HG03060 (cell line): ENCODE data around the gene IKZF5.

Experiments used
- ATAC-seq: cut with Tn5 transposase; IDR thresholded peaks from one replicate; pipeline ENCODE4 v1.9.1; 2021; ENCODE audit warnings: low read depth, moderate number of reproducible peaks; ENCODE audit not compliant: unreplicated experiment

Gene IKZF5, protein sequence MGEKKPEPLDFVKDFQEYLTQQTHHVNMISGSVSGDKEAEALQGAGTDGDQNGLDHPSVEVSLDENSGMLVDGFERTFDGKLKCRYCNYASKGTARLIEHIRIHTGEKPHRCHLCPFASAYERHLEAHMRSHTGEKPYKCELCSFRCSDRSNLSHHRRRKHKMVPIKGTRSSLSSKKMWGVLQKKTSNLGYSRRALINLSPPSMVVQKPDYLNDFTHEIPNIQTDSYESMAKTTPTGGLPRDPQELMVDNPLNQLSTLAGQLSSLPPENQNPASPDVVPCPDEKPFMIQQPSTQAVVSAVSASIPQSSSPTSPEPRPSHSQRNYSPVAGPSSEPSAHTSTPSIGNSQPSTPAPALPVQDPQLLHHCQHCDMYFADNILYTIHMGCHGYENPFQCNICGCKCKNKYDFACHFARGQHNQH

DNA sequence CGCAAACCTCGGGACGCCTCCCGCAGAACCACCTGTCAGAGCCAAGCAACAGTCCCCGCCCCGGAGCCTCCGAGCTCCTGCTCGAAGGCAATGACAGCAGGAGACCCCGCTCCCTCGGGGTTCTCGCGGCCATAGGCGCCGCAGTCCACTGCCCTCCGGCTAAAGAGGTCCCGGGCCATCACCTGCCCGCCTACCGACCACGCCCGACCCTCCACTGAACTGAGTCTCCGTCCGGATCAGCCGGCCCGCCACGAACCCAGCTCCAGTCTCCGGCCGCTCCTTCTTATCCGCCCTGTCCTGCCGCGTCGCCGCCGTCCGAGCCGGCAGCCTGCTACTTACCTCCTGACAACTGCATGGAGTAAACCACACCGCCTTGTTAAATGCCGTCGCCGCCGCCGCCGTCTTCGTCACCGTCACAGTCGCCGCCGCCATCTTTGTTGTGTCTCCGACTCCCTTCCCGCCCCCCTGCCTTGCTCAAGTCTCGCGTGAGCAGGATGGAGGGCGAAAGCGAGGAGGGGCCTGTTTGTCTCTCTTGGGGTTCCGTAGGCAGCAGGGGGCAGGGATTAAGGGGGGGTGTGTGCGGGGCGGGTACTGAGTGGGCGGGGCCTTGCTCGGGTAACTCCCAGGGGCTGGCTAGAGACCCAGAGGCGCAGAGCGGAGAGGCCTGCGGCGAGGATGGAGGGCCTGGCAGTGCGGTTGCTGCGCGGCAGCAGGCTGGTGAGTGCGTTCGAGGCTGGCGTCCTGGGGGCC lies at the start of gene IKZF5, which contains the start of gene ACADSB:
IKZF5 (minus strand) TSS at position 441 of the 750 bp plus-strand sequence. CDS start 10,170 bp downstream, outside the sequence.
ACADSB (plus strand) TSS at position 652 of the 750 bp plus-strand sequence; CDS start at position 676, 24 bp downstream.
- ATAC-seq, result peak; percentile 58

DNA sequence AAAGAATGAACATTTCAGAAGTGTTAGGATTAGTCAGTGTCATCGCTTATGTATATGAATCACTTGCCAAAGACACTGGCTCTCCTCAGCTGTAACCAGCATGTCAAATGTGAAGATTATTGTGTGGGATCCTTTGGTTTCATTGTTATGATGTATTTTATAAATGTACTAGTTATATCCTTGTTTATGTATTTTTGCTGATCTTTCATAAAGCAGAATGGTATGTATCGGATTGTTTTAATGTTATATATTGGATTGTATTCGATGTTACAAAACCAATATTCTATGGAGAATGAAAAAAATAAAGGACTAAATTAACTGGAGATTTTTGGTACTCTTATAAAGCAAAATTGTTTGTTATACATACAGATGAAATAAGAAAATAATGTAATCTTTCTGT lies 49.4 kb upstream of the IKZF5 start:
- ATAC-seq, result no peak

DNA sequence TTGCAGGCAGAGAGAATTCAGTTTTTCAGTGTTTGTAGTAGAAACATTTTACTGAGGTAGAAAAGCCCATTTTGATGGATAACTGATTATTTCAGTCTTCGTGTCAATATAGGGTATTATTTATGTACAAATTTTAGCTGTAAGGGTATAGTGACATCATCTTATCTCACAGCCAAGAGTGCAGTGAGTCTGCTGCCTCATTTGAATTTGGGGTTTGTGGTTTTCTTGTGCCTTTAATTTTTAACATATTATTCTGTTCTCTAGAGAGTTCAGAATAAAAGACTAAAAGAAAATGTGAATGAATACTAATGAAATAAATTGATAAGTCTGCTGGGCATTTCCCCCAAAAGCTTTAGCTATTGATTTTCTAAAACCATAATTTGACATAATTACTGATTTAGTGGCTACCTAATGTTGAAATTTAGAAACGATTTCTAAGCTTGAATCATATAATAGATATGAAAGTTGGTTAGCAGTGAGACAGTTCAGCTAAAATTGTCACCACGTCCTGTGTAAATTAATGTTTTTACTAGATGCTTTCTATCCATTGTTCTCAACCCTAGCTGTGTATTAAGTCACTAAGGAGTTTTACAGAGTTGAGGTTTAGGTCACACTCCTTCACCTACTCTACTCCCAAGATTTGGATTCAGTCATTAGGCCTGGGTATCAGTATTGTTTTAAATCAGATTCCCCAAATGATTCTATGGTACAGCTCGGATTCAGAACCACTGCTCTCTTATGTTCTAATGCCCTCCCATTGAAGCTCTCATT lies 37.6 kb upstream of the IKZF5 start:
- no peak for ATAC-seq

DNA sequence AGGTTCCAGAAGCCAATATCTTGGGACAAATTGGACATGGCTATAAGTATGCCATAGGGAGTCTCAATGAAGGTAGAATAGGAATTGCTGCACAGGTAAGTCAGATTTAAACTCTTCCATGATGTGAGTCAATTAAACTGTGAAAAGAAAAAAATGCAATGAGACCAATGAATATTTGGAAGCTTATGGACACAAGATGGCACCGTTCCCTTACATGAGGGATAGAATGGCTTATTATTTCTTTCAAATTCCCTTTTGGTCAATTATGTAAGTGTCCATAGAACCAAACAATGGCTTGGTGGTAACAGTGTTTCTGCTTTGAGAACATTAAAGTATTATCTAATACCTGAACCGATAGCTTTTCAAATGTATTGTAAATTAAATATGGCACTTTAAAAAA lies 35.8 kb upstream of the IKZF5 start:
- no peak for ATAC-seq

DNA sequence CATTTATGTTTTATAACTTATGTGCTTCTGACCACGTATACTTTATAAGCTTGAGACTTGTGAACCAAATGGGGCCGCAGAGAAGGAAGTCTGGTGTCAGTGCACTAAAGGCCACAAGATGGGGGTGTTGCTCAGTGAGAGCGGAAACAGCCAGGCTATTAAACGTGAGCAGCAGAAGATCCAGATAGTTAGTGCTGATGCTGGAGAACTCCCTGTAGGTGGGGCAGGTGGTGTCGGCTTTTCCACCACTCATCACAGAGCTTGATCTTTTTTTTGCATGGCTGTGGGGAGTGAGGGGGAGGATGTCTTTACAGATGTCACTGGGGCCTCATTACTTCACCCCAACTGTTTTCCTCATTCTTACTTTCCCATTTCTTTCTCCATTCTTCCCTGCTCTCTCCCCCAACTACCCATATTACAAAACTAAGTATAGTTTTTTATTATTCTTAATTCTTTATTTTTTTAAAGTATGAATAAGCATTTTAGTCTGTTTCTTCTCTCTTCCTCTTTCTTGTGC lies 34.9 kb upstream of the IKZF5 start:
- peak; percentile 48 for ATAC-seq

DNA sequence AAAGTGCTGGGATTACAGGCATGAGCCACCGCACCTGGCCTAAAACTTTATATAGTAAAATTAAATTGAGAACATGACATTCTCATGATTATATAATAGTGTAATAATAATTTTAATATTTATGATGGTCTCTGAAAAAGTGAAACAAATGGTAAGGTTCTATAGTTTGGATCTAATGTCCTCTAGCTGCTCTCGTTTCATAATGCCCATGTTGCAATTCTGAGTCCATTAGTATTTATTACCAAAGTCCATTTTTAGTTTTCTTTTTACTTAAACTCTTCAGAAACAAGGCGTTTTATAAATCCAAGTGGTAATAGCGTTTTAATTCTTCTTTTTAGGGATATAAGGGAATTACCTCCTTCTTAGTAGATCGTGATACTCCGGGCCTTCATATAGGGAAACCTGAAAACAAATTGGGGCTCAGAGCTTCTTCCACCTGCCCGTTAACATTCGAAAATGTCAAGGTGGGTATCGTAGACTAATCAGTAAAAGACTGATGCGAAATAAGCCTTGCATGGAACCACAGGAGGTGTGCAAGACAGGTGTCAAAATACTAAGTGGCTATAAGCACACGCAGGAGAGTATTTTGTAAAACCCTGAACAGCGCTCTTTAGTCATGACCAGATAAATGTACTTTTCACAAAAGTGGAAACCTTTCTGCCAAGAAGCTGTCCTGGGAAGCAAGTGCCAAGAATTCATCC lies 34.3 kb upstream of the IKZF5 start:
- ATAC-seq, result no peak

DNA sequence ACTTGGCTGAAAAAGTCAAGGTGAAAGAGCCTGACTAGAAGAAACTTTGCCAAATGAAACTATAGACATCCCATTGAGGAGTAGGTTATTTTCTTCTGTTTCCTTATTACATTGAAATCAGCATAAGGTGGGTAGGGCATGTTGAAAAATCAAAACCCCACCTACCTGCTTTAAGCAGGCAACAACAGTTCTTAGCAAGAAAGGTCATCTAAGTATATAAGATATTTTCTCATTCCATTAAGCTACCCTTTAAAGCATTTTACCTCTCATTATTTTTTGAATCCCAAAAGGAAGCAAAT lies 31.0 kb upstream of the IKZF5 start:
- ATAC-seq, result no peak

DNA sequence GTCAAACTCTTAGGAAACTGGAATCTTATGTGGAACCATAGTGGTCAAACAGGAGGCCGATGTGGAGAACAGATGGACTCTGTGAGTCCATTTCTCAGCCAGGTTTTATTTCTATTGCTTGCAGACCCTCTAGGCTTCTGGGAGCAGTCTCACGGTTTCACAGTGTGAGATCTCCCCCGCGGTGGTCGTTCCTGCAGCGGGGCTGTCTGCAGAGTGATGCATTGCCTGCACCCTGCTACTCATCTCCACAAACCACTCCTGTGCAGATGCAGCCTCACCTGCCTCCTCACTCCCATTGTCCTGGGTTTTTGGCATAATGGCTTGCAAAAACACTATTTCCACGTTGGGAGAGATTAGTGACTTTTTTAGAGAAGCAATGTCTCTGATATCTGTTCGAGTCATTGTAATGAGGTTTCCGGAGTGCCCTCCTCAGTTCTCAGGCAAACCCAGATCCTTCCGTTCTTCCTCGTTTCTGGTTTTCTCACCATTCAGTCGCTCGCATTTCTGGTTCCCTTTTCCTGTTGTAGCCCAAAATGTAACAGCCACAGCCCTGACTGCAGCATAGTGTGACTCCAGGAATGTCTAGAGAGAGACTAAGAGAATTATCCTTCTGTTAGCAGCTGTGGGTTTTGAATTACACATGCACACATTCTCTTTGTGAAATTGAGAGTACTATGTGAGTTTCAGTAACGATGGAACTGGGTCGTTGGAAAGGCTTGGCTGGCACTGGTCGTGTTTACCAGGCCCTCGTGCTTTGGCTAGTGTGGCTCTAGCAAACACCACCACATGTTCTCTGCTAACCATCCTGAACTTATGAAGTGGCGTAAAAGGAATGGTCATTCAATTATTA lies 30.4 kb upstream of the IKZF5 start:
- ATAC-seq, result no peak

DNA sequence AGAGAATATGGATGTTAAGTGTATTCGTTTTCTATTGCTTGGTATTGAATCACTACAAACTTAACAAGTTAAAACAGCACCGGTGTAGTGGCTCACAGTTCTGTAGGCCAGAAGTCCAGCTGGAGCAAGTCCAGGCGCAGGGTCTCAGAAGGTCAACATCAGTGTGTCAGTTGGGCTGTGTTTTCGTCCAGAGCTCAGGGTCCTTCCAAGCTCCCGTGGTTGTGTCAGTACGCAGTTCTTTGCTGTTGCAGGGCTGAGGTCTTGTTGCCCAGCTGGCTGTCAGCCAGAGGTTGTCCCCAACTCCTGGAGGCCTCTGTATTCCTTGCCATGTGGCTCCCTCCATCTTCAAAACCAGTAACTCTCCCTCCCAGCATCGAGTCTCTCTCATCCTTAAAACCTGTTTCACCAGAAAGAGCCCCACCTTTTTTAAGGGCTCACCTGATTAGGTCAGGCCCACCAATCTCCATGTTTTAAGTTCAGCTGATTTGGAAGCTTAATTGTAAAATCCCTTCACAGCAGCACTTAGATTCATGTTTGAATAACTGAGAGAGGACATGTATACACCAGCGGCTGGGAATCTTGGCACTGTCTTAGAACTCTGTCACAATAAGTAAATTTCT lies 27.0 kb upstream of the IKZF5 start:
- ATAC-seq, result no peak

DNA sequence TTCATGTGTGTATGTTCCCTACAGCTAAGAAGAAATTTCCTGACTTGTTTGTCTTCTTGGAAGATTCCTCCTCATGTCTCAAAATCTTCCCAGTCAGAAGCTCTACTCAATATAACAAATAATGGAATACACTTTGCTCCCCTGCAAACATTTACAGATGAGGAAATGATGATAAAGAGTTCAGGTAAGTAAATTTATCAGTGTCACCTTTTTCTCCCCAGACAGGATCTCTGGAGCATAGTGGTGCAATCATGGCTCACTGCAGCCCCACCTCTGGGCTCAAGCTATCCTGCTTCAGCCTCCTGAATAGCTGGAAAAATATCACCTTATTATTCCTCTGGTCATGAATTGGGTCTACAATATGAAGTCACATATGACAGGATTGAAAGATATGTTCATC lies 25.7 kb upstream of the IKZF5 start:
- ATAC-seq, result no peak

DNA sequence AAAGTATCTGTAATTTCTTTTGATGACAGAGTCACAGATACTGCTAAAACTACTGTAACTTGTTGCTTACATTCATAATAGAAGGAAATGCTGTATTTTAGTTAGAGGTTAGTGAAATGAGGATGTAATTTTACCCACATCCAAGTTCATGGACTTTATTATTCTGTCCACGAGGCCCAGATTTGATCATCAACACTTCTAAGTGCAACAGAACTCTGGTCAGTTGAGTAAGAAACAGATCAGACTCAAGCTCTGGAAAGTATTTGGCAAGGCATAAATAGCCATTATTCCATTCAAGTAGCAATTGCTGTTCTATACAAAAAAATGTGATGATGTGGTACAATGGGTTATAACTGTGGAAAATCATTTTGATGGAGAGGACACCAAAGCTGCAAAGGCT lies 22.5 kb upstream of the IKZF5 start:
- no peak for ATAC-seq

DNA sequence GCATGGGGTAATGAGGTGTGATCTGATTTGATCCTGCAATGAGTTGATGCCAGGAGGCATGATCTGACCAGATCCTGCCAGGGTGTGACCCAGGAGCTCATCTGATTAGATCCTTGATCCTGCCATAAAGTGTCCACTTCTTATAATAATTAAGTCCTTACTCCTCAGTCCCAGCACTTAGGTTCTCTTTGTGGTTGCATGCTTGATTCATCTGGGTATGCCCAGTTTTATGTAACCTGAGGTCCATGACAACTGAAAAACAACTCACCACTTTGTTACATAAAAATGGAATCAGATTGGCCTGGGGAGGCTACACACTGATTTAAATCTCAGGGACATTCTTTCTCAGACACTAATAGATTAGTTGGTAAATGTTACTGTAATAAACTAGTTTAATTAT lies 19.3 kb upstream of the IKZF5 start:
- ATAC-seq, result no peak

DNA sequence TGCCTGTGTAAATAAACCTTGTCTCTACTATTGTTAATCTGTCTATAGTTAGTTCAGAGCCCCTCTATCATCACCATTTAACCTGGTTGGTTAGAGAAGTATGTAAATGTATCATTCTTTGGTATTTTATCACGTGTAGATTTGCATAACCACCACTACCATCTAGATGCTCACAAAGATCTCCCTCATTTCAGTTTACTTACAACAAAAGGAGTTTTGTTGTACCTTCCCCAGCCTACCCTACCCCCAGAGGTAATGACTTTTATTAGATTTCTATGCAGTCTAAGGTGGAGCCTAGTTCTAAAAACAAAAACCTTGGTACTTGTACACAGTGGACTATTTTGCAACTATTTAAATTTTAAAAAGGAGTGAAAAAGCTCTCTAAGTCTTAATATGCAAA lies 17.7 kb upstream of the IKZF5 start:
- ATAC-seq, result no peak

DNA sequence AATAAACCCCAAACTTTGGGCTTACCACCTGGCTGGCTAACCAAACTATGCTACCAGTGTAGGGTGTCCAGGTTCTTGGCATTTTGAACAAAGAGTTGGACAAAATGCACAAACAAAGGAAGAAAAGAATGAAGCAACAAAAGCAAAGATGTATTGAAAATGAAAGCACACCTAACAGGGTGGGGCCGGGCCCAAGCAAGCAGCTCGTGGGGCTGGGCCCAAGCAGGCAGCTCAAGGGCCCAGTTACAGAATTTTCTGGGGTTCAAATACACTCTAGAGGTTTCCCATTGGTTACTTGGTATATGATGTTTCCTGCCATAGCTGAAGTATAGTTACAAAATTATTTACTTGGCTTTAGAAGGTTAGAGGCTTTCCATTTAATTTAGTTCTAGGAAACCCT lies 15.9 kb upstream of the IKZF5 start:
- ATAC-seq, result no peak

DNA sequence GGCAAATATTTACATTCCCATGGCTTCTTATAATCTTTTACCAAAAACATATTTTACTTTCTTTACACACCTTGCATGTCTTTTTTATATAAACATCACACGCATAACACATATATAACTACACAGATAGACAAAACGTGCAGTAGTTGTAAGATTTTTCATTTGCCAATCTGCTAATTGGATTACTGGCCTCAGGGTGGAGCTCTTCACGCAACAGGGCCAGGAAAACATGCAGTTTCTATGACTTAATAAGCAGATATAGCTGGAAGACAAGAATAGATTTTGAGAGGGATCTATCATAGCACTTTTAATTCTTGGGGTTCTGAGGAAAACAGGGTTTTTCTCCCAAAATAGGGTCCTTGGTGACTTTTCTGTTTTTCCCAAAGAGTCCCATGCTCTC lies 12.9 kb upstream of the IKZF5 start:
- ATAC-seq, result no peak

DNA sequence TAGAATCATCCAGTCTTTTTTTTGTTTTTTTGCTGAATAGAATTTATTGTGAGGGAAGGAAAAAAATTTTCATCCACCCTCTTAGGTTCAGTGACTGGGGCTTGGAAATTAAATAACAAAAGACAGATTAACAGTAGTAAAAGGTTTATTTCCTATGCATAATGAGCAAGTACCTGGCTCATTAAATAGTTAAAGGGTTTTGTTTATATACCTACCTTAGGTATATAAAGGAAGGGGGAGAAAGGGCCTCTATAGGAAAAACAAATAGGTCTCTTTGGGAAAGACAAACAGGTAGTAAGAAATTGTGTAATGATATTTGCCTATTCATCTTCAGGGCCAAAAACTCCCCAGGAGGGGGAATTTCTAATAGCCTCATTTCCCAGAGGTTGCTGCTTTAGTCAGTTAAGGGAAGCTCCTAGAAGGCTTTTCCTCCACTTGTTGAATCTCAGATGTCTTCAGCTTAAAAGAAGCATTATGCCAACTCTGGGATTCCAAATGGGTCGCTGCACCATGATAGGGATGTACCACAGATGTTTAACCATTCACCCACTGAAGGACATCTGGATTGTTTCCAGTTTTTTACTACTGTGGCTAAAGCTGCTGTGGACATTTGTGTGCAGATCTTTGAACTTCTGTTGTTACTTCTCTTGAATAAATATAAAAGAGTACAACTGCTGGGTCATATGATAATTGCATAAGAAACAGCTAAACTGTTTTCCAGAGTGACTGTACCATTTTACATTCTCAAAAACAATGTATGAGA lies 11.5 kb upstream of the IKZF5 start:
- ATAC-seq, result no peak

DNA sequence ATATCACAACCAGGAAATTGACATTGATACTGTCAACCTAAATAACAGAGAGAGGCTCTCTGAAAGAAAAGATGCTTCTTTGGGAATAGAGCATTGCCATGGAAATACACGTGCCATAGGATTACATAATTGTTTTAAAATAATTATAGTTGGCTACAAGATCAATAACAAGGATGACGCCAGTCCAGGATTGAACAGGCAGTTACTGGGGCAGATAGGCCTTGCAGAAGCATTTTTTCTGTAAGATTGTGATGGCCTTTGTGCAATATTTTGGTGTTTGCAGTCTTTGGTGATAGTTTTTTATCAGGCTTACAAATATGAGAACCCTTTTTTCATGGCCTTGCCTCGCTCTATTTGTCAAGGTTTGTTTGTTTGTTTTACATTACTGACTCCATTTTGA lies 10.7 kb upstream of the IKZF5 start:
- no peak for ATAC-seq

DNA sequence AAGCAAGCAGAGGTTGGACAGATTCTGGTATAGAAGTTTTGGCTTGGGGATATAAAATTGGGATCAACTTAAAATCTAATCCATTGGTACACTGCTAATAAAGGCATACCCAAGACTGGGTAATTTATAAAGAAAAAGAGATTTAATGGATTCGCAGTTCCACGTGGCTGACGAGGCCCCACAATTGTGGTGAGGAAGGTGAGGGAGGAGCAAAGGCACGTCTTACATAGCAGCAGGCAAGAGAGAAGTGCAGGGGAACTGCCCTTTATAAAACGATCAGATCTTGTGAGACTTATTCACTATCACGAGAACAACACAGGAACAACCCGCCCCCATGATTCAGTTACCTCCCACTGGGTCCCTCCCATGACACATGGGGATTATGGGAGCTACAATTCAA lies 9.9 kb upstream of the IKZF5 start:
- no peak for ATAC-seq
